Heart right ventricle (tissue), 16 donors: ENCODE data around the gene CCDC92B. TPM values are rescaled to one million over a fixed set of nuclear protein-coding genes. Genes with fewer than 3 reads are reported as not detected.

Experiments
- ATAC-seq, 8 donors: fragments of 200-7000 bp; cut with Tn5 transposase; one replicate each; pipeline ENCODE4 v1.9.1; 2020; ENCODE audit warnings: mild to moderate bottlenecking in 8 of 8, moderate library complexity in 8 of 8, moderate number of reproducible peaks in 1 of 8
- DNase-seq, 2 donors: peaks; one replicate each; pipeline ENCODE4 v3.0.0-alpha.2; 2020
- H3K27ac ChIP-seq, 10 donors: fragments of 200-600 bp; sonication (generic) in 2 of 10; one replicate each; pipeline versions ENCODE4 v1.5.0 to v1.8.0; 2020 to 2022; ENCODE audit warnings: mild to moderate bottlenecking in 3 of 10
- H3K27me3 ChIP-seq, 7 donors: fragments of 200-600 bp; one replicate each; pipeline ENCODE4 v1.8.0; 2021 to 2022; ENCODE audit warnings: mild to moderate bottlenecking in 2 of 7
- H3K36me3 ChIP-seq, 9 donors: fragments of 200-600 bp; sonication (generic) in 1 of 9; one replicate each; pipeline versions ENCODE4 v1.5.0 to v1.8.0; 2020 to 2022; ENCODE audit warnings: mild to moderate bottlenecking in 2 of 9
- H3K4me1 ChIP-seq, 9 donors: fragments of 200-600 bp; sonication (generic) in 1 of 9; one replicate each; pipeline versions ENCODE4 v1.5.0 to v1.8.0; 2020 to 2022; ENCODE audit warnings: mild to moderate bottlenecking in 4 of 9
- H3K4me3 ChIP-seq, 10 donors: fragments of 200-600 bp; sonication (generic) in 2 of 10; one replicate each; pipeline versions ENCODE4 v1.5.0 to v1.8.0; 2020 to 2022; ENCODE audit warnings: mild to moderate bottlenecking in 7 of 10, moderate library complexity in 2 of 10
- H3K9me3 ChIP-seq, 11 donors: fragments of 200-600 bp in 10 of 11; sonication (generic) in 2 of 11; one replicate each; pipeline versions ENCODE4 v1.5.0 to v1.8.0; 2013 to 2022; ENCODE audit warnings: mild to moderate bottlenecking in 2 of 11, control low read depth in 1 of 11, moderate library complexity in 1 of 11
- CTCF ChIP-seq, 9 donors: fragments of 200-600 bp; sonication (generic) in 2 of 9; IDR thresholded peaks; one replicate each; pipeline versions ENCODE4 v1.5.0 to v1.8.0; 2021 to 2022; ENCODE audit warnings: antibody characterized with exemption in 9 of 9, mild to moderate bottlenecking in 5 of 9, moderate library complexity in 1 of 9
- WGBS, 2 donors: extraction: QIAGEN DNeasy Blood & Tissue Kit; methylation state at CpG; one replicate each; pipeline ENCODE4 v1.1.7; 2013; ENCODE audit warnings: inconsistent platforms in 1 of 2; 5-methylcytosine and 5-hydroxymethylcytosine counted together
- intact Hi-C, 10 donors: fragments of 100-400 bp; cut with DNase I; formaldehyde crosslinking; loops; one replicate each; pipeline versions ENCODE4 v1.11.1 to v1.14.2; 2022
- polyA plus RNA-seq, 2 donors: library from polyadenylated mRNA; stranded (reverse); fragments of 200-250 nt; gene quantifications; one replicate each; pipeline ENCODE4 v1.2.3, GENCODE V29; 2013
- total RNA-seq, 10 donors: library from RNA; stranded (reverse); fragmentation: NEBNext Ultra II Directional in 3 of 10; extraction: Animal tissue kit (Norgen Biotek cat#: 25700) in 3 of 10; gene quantifications; one replicate each; pipeline versions ENCODE4 v1.2.1 to v1.2.4, GENCODE V29; 2021 to 2023
- donor health status: Arrhythmogenic right ventricular cardiomyopathy.
- donor health status: ischemic (EF 13 %, LVEDD 7.1; RV severe dilation, severe dysfunction).
- donor health status: healthy with polysubstance abuse.
- donor health status: DM: no; HTN: yes; CAD: no.
- donor health status: DM: no; HTN: no; CAD: no.
- donor health status: ischemic (EF 25% LVEDD 6.9; RV normal size, moderate dysfunction).
- donor health status: ischemic (EF 25% LVEDD 5.7; RV mildly dilated, moderate dysfunction).
- donor health status: healthy.
- donor health status: DM: yes; HTN: yes; CAD: no.
- donor health status: Ischemic cardiomyopathy.
- donor health status: ischemic (EF 35%, LVEDD 5.7; RV mildly dilated, moderate dysfunction).
- donor health status: nonischemic (EF 11% LVEDD 7.7; RV severe dilation, severe dysfunction).
- donor health status: DM: yes; HTN: yes; CAD: no.
- donor health status: PGD.
- donor health status: ischemic (EF 29% LVEDD 5.4; RV normal size, mild dysfunction).
- donor health status: nonischemic (EF 23%, LVEDD 6.1; RV moderate dilation, normal function).

CCDC92B gene
- total and polyA plus RNA-seq, 12 donors: 0.06 to 0.44 (median 0.19) TPM

- Histone ChIP-seq H3K4me3 (peak overlapping the region; percentile 80 to 99 (median 93)), H3K36me3 (no peaks in the 10 kb centered on the region), H3K9me3 (no peaks in the 10 kb centered on the region), H3K27ac (peak overlapping the region in 9 of 10 donors; percentile 85 to 99 (median 92)), H3K27me3 (no peaks in the 10 kb centered on the region), H3K4me1 (peaks cover 19 to 75% (median 56%) of the 10 kb centered on the region in 9 donors)
- TF ChIP-seq CTCF (IDR thresholded peaks at IDR 0.05): no peak
- 32 to 35% methylated on average over 16 of the region's 16 CpGs for WGBS, 2 donors
- ATAC-seq: no peak
- DNase-seq: no peak
- intact Hi-C loops: no loop called here
Measured at GRCh38 chr17:2710071-2710802, 39.2 kb downstream of the CCDC92B start.

- DNase-seq: no peak
Measured at GRCh38 chr17:2709183-2709661, 40.2 kb downstream of the CCDC92B start.

GRCh38 chr17:2708585-2709182 is 40.8 kb downstream of the CCDC92B start:
- Histone ChIP-seq H3K27me3 (no peaks in the 10 kb centered on the region), H3K4me3 (peak overlapping the region in 7 of 10 donors; percentile 11 to 99 (median 94)), H3K4me1 (peaks cover 19 to 84% (median 67%) of the 10 kb centered on the region in 9 donors), H3K9me3 (no peaks in the 10 kb centered on the region), H3K36me3 (peaks cover 0 to 9% (median 0%) of the 10 kb centered on the region in 9 donors), H3K27ac (peak overlapping the region in 9 of 10 donors; percentile 70 to 99 (median 92))
- DNase-seq (no peak), ATAC-seq (no peak)
- 69 to 75% methylated on average over 21 of the region's 21 CpGs for WGBS, 2 donors
- TF ChIP-seq CTCF (IDR thresholded peaks at IDR 0.05): no peak
- intact Hi-C loops: loop anchor here in 1 of 10 donors (10.0 kb wide), 1 partner anchor 314 kb away; no protein-coding TSS in a partner anchor

More at GRCh38 chr17:2709183-2709661, 40.2 kb downstream of the CCDC92B start:
- Histone ChIP-seq H3K27ac (peak overlapping the region in 9 of 10 donors; percentile 70 to 99 (median 92)), H3K4me1 (peaks cover 19 to 84% (median 66%) of the 10 kb centered on the region in 9 donors), H3K36me3 (peaks cover 0 to 4% (median 0%) of the 10 kb centered on the region in 9 donors), H3K27me3 (no peaks in the 10 kb centered on the region), H3K4me3 (peak overlapping the region in 7 of 10 donors; percentile 11 to 99 (median 94)), H3K9me3 (no peaks in the 10 kb centered on the region)
- TF ChIP-seq CTCF (IDR thresholded peaks at IDR 0.05): no peak
- intact Hi-C loops: loop anchor here in 1 of 10 donors (10.0 kb wide), 1 partner anchor 314 kb away; no protein-coding TSS in a partner anchor
- ATAC-seq: no peak
- 50 to 54% methylated on average over 10 of the region's 10 CpGs for WGBS, 2 donors
